ENCODE measurements around the gene CPEB3. TPM values are rescaled to one million over a fixed set of nuclear protein-coding genes. Genes with fewer than 3 reads are reported as not detected.
"Not testable (repeated sequence)": the region's sequence is repeated elsewhere in the genome, so short reads cannot be mapped to it uniquely, and the experiment has no call there.

CPEB3 gene
- total and polyA plus RNA-seq, 8 donors, result 1.3 to 11.2 (median 3.6) TPM

DNA sequence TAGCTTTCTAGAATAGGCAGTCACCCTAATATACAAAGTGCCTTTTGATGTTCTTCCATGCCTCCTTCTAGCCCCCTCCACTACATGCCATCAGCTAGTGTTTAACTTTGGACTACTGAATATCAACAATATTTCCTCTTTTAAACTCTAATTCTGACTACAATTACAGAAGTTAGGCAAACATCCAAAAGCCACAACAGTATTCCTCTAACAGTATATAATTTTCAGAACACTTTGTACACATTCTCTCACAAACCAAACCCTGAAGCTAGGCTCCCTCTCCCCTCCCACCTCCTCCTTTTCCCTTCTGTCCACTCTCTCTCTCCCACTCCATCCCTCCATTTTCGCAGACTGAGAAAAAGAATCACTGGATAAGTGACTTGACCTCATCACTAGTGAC, 59.7 kb downstream of the CPEB3 start:
- Histone ChIP-seq H3K27ac (no peak overlapping the region), H3K27me3 (no peaks in the 10 kb centered on the region), H3K9me3 (no peaks in the 10 kb centered on the region), H3K4me1 (peaks cover 0 to 25% (median 8%) of the 10 kb centered on the region in 4 donors), H3K36me3 (peaks cover 4 to 36% (median 27%) of the 10 kb centered on the region in 4 donors), H3K4me3 (no peak overlapping the region)
- TF ChIP-seq POLR2AphosphoS5 (IDR thresholded peaks at IDR 0.05) (no peak), POLR2A (IDR thresholded peaks at IDR 0.05) (no peak), EP300 (IDR thresholded peaks at IDR 0.05) (no peak)
- TF ChIP-seq, protein P1, sequence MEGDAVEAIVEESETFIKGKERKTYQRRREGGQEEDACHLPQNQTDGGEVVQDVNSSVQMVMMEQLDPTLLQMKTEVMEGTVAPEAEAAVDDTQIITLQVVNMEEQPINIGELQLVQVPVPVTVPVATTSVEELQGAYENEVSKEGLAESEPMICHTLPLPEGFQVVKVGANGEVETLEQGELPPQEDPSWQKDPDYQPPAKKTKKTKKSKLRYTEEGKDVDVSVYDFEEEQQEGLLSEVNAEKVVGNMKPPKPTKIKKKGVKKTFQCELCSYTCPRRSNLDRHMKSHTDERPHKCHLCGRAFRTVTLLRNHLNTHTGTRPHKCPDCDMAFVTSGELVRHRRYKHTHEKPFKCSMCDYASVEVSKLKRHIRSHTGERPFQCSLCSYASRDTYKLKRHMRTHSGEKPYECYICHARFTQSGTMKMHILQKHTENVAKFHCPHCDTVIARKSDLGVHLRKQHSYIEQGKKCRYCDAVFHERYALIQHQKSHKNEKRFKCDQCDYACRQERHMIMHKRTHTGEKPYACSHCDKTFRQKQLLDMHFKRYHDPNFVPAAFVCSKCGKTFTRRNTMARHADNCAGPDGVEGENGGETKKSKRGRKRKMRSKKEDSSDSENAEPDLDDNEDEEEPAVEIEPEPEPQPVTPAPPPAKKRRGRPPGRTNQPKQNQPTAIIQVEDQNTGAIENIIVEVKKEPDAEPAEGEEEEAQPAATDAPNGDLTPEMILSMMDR (IDR thresholded peaks at IDR 0.05), result no peak
- no peak for DNase-seq
- intact Hi-C loops (cut with DNase I; ENCODE audit: low total_unique reads), result no loop called here
- 76 to 93% (median 79%) methylated on average over 1 of the region's 1 CpG for WGBS, 5 donors

GRCh38 chr10:92222603-92223262, 68.1 kb downstream of the CPEB3 start:
- H3K27me3 ChIP-seq, result no peaks in the 10 kb centered on the region
- no peaks in the 10 kb centered on the region for H3K9me3 ChIP-seq
- H3K27ac ChIP-seq, result no peak overlapping the region
- no peak for DNase-seq
- TF ChIP-seq EP300 (IDR thresholded peaks at IDR 0.05) (no peak), POLR2A (IDR thresholded peaks at IDR 0.05) (no peak), POLR2AphosphoS5 (IDR thresholded peaks at IDR 0.05) (no peak)
- TF ChIP-seq, protein P1 (IDR thresholded peaks at IDR 0.05), result no peak
- no peak overlapping the region for H3K4me3 ChIP-seq
- intact Hi-C loops (cut with DNase I; ENCODE audit: low total_unique reads), result no loop called here
- peaks cover 0 to 22% (median 18%) of the 10 kb centered on the region in 4 donors for H3K36me3 ChIP-seq
- 86 to 92% (median 88%) methylated on average over 1 of the region's 1 CpG for WGBS, 5 donors
- no peaks in the 10 kb centered on the region for H3K4me1 ChIP-seq

- WGBS, 5 donors, result 94 to 97% (median 97%) methylated on average over 6 of the region's 6 CpGs
- DNase-seq, result no peak
- no peak overlapping the region for H3K27ac ChIP-seq
- H3K4me3 ChIP-seq, result no peak overlapping the region
- H3K9me3 ChIP-seq, result no peaks in the 10 kb centered on the region
- H3K4me1 ChIP-seq, result no peaks in the 10 kb centered on the region
- TF ChIP-seq POLR2A (IDR thresholded peaks at IDR 0.05) (no peak), EP300 (IDR thresholded peaks at IDR 0.05) (no peak), POLR2AphosphoS5 (IDR thresholded peaks at IDR 0.05) (no peak)
- TF ChIP-seq, protein P1 (IDR thresholded peaks at IDR 0.05), result no peak
- intact Hi-C loops (cut with DNase I; ENCODE audit: low total_unique reads), result no loop called here
- H3K27me3 ChIP-seq, result no peaks in the 10 kb centered on the region
- H3K36me3 ChIP-seq, result peaks cover 0 to 32% (median 11%) of the 10 kb centered on the region in 4 donors
Observed at GRCh38 chr10:92219559-92219958, 71.3 kb downstream of the CPEB3 start.

DNA sequence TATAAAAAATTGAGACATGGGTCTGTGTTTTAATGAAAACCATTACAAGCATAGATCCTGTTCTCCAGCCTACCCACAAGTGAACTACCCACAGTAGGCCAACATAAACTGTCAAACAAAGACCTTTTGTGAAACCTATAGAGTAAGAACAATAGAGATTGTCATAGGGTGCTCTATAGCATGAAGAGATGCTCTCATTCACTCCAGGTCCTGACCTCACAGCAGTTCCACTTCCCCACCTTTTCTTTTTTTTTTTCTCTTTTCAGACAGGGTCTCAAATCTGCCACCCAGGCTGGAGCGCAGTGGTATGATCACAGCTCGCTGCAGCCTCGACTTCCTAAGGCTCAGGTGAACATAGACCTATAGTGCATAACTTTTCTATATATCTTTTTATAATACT, 72.3 kb downstream of the CPEB3 start:
- H3K27me3 ChIP-seq, result no peaks in the 10 kb centered on the region
- no peak for DNase-seq
- H3K36me3 ChIP-seq, result peaks cover 0 to 27% (median 11%) of the 10 kb centered on the region in 4 donors
- H3K9me3 ChIP-seq, result no peaks in the 10 kb centered on the region
- TF ChIP-seq, protein P1 (IDR thresholded peaks at IDR 0.05), result no peak
- no peak for TF ChIP-seq EP300 (IDR thresholded peaks at IDR 0.05)
- no peak overlapping the region for H3K4me3 ChIP-seq
- no peak overlapping the region for H3K27ac ChIP-seq
- intact Hi-C loops (cut with DNase I; ENCODE audit: low total_unique reads), result no loop called here
- H3K4me1 ChIP-seq, result no peaks in the 10 kb centered on the region
- 96 to 100% (median 100%) methylated on average over 3 of the region's 3 CpGs for WGBS, 5 donors

- DNase-seq; H3K4me3 ChIP-seq; H3K27me3 ChIP-seq; H3K27ac ChIP-seq; intact Hi-C loops (cut with DNase I; ENCODE audit: low total_unique reads); H3K9me3 ChIP-seq; H3K4me1 ChIP-seq: not testable (repeated sequence)
- 85 to 95% (median 93%) methylated on average over 12 of the region's 12 CpGs for WGBS, 5 donors
- H3K36me3 ChIP-seq, result peaks cover 0 to 21% (median 9%) of the 10 kb centered on the region in 4 donors
Observed at GRCh38 chr10:92216608-92217007, 74.3 kb downstream of the CPEB3 start.

- Histone ChIP-seq H3K36me3 (peaks cover 0 to 14% (median 8%) of the 10 kb centered on the region in 4 donors), H3K4me1 (peaks cover 0 to 11% (median 5%) of the 10 kb centered on the region in 4 donors)
- H3K27me3 ChIP-seq; H3K4me3 ChIP-seq; intact Hi-C loops (cut with DNase I; ENCODE audit: low total_unique reads); DNase-seq; H3K9me3 ChIP-seq; H3K27ac ChIP-seq: not testable (repeated sequence)
- WGBS, 5 donors, result 95 to 97% (median 95%) methylated on average over 9 of the region's 9 CpGs
Observed at GRCh38 chr10:92215222-92215621, 75.7 kb downstream of the CPEB3 start.

Data from stomach (tissue), 9 donors.